GM23338 (cell line): ENCODE measurements around the gene CDK2.

Source experiments
- CREB1 ChIP-seq: fragments of 250-450 bp; sonication (Bioruptor Pico); IDR thresholded peaks from 2 replicates; pipeline ENCODE4 v1.5.0; 2020; ENCODE audit warnings: low read depth, mild to moderate bottlenecking, moderate library complexity
- CTCF ChIP-seq, 2 experiments: fragments of 200-600 bp in 1 of 2; sonication (generic) in 1 of 2; conservative IDR thresholded peaks; 2 replicates each; pipeline versions ENCODE4 v1.5.1 to v1.6.1; 2016 to 2017; ENCODE audit warnings: antibody characterized with exemption in 2 of 2, low read depth in 2 of 2, mild to moderate bottlenecking in 2 of 2, moderate library complexity in 1 of 2
- EZH2 ChIP-seq: fragments of 200-600 bp; sonication (generic); IDR thresholded peaks from one replicate; pipeline ENCODE4 v1.8.0; 2017; ENCODE audit warnings: antibody characterized with exemption, mild to moderate bottlenecking, low read depth; ENCODE audit not compliant: unreplicated experiment
- EZH2phosphoT487 ChIP-seq: fragments of 200-600 bp; sonication (generic); IDR thresholded peaks from one replicate; pipeline ENCODE4 v1.8.1; 2018; ENCODE audit warnings: antibody characterized with exemption; ENCODE audit not compliant: unreplicated experiment
- JUNB ChIP-seq: IDR thresholded peaks from one replicate; pipeline ENCODE4 v1.6.1; 2016; ENCODE audit warnings: antibody characterized with exemption; ENCODE audit not compliant: unreplicated experiment
- POLR2AphosphoS5 ChIP-seq: IDR thresholded peaks from 2 replicates; pipeline ENCODE4 v1.6.1; 2016; ENCODE audit warnings: antibody characterized with exemption, low read depth
- ZNF462 ChIP-seq: fragments of 250-450 bp; sonication (Bioruptor Pico); IDR thresholded peaks from 2 replicates; pipeline ENCODE4 v1.5.0; 2020; ENCODE audit warnings: mild to moderate bottlenecking, moderate library complexity

GRCh38 chr12:55973599-55974307 is 7.1 kb downstream of the CDK2 start, which contains the start of gene RAB5B:
- no peak for TF ChIP-seq CTCF (conservative IDR thresholded peaks at IDR 0.05; ENCODE audit: low read depth in 2 of 2)
- TF ChIP-seq CREB1 (CRISPR knock-in tag) = peak; percentile 95
- TF ChIP-seq EZH2phosphoT487 = no peak
- TF ChIP-seq JUNB = no peak
- no peak for TF ChIP-seq ZNF462 (CRISPR knock-in tag)
- TF ChIP-seq POLR2AphosphoS5 = peak; percentile 97
- no peak for TF ChIP-seq EZH2
